Immature natural killer cell (primary cell): ENCODE results near the gene FCHSD1. TPM values are rescaled to one million over a fixed set of nuclear protein-coding genes. Genes with fewer than 3 reads are reported as not detected.
A peak's percentile ranks its signal among the peaks of the same experiment; 100 is the strongest.

Experiments used
- DNase-seq, 3 donors: peaks; one replicate each; pipeline ENCODE4 v3.0.0; 2022; ENCODE audit warnings: mixed read lengths in 1 of 3
- H3K27ac Mint-ChIP-seq, 6 donors: one replicate each; pipeline ENCODE4 v1.8.0; 2020; ENCODE audit warnings: mixed read lengths in 6 of 6, mild to moderate bottlenecking in 5 of 6, inconsistent platforms in 4 of 6, moderate library complexity in 3 of 6
- H3K27me3 Mint-ChIP-seq, 3 donors: one replicate each; pipeline ENCODE4 v1.8.0; 2020 to 2021; ENCODE audit warnings: low read depth in 3 of 3, mild to moderate bottlenecking in 3 of 3, mixed read lengths in 3 of 3, moderate library complexity in 3 of 3, inconsistent platforms in 1 of 3
- H3K36me3 Mint-ChIP-seq, 3 donors: one replicate each; pipeline ENCODE4 v1.8.0; 2020; ENCODE audit warnings: mixed read lengths in 3 of 3, inconsistent platforms in 2 of 3, mild to moderate bottlenecking in 2 of 3
- H3K4me1 Mint-ChIP-seq, 2 donors: one replicate each; pipeline ENCODE4 v1.8.0; 2020; ENCODE audit warnings: inconsistent platforms in 2 of 2, mild to moderate bottlenecking in 2 of 2, mixed read lengths in 2 of 2, moderate library complexity in 1 of 2
- H3K4me3 Mint-ChIP-seq, 5 donors: one replicate each; pipeline ENCODE4 v1.8.0; 2020; ENCODE audit warnings: mild to moderate bottlenecking in 5 of 5, mixed read lengths in 5 of 5, inconsistent platforms in 3 of 5, moderate library complexity in 3 of 5
- H3K9me3 Mint-ChIP-seq, 6 donors: one replicate each; pipeline ENCODE4 v1.8.0; 2020; ENCODE audit warnings: mild to moderate bottlenecking in 6 of 6, mixed read lengths in 6 of 6, inconsistent platforms in 4 of 6, moderate library complexity in 3 of 6
- polyA plus RNA-seq, 3 donors: library from polyadenylated mRNA; unstranded; fragments of 300-500 nt; fragmentation: Illumina TruSeq; gene quantifications; one replicate each; pipeline ENCODE4 v1.2.3, GENCODE V29; 2021

Gene FCHSD1
- polyA plus RNA-seq, 3 donors from 2014 or later = 5.9 to 14.7 (median 10.9) TPM

DNA sequence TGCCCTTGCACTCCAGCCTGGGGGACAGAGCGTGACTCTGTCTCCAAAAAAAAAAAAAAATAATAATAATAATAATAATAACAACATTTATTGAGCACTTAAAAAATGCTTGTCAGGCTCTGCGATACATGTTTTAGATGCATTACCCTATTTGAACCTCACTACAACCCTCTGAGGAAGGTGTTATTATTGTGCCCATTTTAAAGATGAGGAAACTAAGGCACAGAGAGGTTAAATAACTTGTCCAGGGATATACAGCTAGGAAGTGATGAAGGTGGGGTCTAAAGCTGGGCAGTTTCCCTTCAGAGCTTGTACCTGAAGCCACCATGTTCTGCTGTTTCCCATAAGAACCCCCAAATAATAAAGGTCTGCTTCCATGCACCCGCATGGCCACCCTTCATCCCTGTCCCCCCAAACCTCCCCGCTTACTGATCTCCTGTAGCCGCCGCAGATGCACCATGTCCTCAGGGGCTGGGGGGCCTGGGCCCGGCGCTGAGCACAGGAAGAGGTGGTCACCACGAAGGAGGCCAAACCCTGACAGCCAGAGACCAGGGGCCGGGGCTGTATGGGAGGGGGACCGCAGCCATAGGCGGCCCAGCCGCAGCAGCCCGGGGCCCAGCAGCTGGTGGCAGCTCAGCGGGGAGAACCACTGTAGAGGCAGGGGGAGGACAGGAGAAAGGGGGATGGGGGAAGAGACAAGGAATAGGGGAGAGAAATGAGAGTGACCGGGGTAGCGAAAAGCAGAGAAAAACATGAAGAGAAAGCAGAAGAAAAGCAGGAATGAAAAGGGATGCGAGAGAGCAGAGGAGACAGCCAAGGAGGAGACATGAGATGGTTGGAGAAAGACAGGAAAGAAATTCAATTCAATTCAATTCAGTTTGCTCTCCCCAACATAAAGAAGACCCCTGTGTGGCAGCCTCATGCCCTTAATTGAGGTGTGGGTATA, 15.1 kb upstream of the FCHSD1 start:
- peaks cover 9 to 13% (median 10%) of the 10 kb centered on the region in 3 donors for H3K36me3 Mint-ChIP-seq
- no peaks in the 10 kb centered on the region for H3K9me3 Mint-ChIP-seq
- H3K4me3 Mint-ChIP-seq = no peak overlapping the region
- no peak for DNase-seq
- H3K4me1 Mint-ChIP-seq = peaks cover 5 to 6% of the 10 kb centered on the region in 2 donors
- H3K27ac Mint-ChIP-seq = peak overlapping the region in 2 of 6 donors; percentile 13 to 26
- peaks cover 0 to 2% (median 2%) of the 10 kb centered on the region in 3 donors for H3K27me3 Mint-ChIP-seq

DNA sequence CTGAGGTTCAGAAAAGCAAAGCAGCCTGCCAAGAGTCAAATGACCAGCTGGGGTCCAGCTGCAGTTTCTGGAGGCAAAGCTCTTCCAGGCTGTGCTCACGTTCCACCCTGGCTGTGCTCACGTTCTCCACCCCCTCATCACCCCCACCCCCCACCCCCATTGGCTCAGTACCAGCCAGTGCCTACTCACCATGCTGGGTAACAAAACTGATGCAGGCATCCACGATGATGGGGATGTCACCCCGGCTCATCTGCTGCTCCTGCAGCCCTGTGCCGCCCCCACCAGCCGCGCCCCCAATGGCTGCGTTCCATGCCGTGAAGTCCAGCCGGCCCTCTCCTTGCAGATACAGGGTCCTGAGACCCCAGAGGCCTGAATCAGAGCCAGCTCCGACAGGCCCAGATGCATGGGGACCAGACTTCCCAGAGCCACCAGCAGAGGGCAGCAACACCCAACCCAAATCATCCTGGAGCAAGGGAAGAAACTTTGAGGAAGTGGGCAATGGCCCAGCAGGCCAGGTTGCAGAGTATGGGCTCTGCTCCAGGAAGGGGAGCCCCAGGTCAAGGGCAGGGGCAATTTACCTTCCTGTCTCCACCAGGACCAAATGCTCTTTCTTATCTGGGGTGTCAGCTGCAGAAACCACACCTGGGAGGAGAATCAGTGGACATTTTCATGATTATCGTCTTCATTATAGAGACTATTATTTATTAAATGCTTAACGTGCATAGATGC, 13.7 kb upstream of the FCHSD1 start:
- H3K36me3 Mint-ChIP-seq = peaks cover 8 to 12% (median 11%) of the 10 kb centered on the region in 3 donors
- DNase-seq = peak; percentile 66 to 72 (median 67)
- H3K27me3 Mint-ChIP-seq = peaks cover 0 to 2% (median 2%) of the 10 kb centered on the region in 3 donors
- H3K4me3 Mint-ChIP-seq = no peak overlapping the region
- peak overlapping the region in 2 of 6 donors; percentile 57 to 66 for H3K27ac Mint-ChIP-seq
- H3K4me1 Mint-ChIP-seq = peaks cover 5 to 6% of the 10 kb centered on the region in 2 donors
- H3K9me3 Mint-ChIP-seq = no peaks in the 10 kb centered on the region

GRCh38 chr5:141663506-141663905, 12.3 kb upstream of the FCHSD1 start:
- Mint-ChIP-seq H3K4me3 (no peak overlapping the region), H3K4me1 (peaks cover 5 to 6% of the 10 kb centered on the region in 2 donors), H3K27ac (no peak overlapping the region), H3K9me3 (no peaks in the 10 kb centered on the region), H3K27me3 (peaks cover 0 to 2% (median 2%) of the 10 kb centered on the region in 3 donors), H3K36me3 (peaks cover 7 to 14% (median 10%) of the 10 kb centered on the region in 3 donors)
- DNase-seq = no peak

- H3K27me3 Mint-ChIP-seq = peaks cover 0 to 2% (median 2%) of the 10 kb centered on the region in 3 donors
- no peak overlapping the region for H3K27ac Mint-ChIP-seq
- peaks cover 5 to 6% of the 10 kb centered on the region in 2 donors for H3K4me1 Mint-ChIP-seq
- H3K9me3 Mint-ChIP-seq = no peaks in the 10 kb centered on the region
- no peak overlapping the region for H3K4me3 Mint-ChIP-seq
- DNase-seq = no peak
- H3K36me3 Mint-ChIP-seq = peaks cover 17 to 25% (median 18%) of the 10 kb centered on the region in 3 donors
Measured at GRCh38 chr5:141662028-141662427, 10.8 kb upstream of the FCHSD1 start.

DNA sequence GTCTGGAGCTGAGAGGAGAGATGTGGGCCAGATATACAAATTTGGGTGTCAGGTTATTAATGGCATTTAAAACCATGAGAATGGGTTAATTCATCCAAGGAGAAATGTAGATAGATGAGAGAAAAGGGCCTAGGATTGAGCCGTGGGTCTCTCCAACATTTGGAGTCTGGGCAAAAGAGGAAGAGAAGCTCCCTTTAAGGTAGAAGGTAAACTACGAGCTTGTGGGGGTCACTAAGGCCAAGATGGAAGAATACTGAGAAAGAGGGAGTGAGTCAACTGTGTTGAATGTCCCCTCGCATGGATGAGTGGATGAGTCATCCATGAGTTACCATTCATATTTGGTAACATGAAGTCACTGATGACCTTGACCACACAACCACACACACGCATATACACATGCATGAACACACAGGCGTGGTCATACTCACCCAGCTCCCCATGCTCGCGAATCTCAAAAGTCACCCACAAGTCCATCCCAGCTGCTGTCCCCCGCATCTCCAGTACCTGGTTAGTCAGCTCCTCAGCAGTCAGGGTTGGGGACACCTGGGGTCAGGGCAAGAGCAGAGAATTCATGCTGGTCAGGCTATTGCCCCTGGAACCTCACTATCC, 6.8 kb upstream of the FCHSD1 start:
- Mint-ChIP-seq H3K9me3 (no peaks in the 10 kb centered on the region), H3K36me3 (peaks cover 26 to 37% (median 36%) of the 10 kb centered on the region in 3 donors), H3K4me1 (peaks cover under 1% of the 10 kb centered on the region in 2 donors), H3K4me3 (no peak overlapping the region), H3K27ac (peak overlapping the region in 1 of 6 donors; percentile 19), H3K27me3 (peaks cover 0 to 4% (median 2%) of the 10 kb centered on the region in 3 donors)
- no peak for DNase-seq

- H3K4me3 Mint-ChIP-seq = no peak overlapping the region
- H3K36me3 Mint-ChIP-seq = peaks cover 26 to 35% (median 33%) of the 10 kb centered on the region in 3 donors
- H3K27me3 Mint-ChIP-seq = peaks cover 0 to 4% (median 2%) of the 10 kb centered on the region in 3 donors
- H3K4me1 Mint-ChIP-seq = peaks cover 2 to 7% of the 10 kb centered on the region in 2 donors
- no peaks in the 10 kb centered on the region for H3K9me3 Mint-ChIP-seq
- DNase-seq = no peak
- no peak overlapping the region for H3K27ac Mint-ChIP-seq
Measured at GRCh38 chr5:141657404-141657803, 6.2 kb upstream of the FCHSD1 start.

DNA sequence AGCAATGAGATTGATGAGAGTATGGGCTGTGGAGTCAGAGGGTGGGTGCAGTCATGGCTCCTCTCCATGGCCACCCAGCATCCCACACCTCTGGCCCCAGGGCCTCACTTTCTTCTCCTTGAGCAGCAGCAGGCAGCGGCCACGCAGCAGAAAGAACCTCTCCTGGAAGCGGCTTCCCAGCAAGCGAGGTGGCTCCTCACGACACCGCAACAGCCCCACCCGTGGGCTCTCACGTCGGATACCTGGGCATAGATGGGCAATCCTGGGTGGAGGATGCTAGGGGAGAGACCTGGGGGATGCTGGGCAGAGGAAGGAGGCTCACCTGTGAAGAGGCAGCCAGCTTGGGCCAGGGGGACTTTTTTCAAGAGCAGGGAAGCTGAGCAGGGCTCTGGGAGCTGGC, 5.2 kb upstream of the FCHSD1 start:
- Mint-ChIP-seq H3K27ac (peak overlapping the region in 1 of 6 donors; percentile 69), H3K9me3 (no peaks in the 10 kb centered on the region), H3K4me3 (no peak overlapping the region), H3K4me1 (peaks cover 11 to 17% of the 10 kb centered on the region in 2 donors), H3K27me3 (peaks cover 0 to 2% (median 2%) of the 10 kb centered on the region in 3 donors), H3K36me3 (peaks cover 25 to 33% (median 28%) of the 10 kb centered on the region in 3 donors)
- DNase-seq = no peak

- peaks cover 22 to 33% (median 24%) of the 10 kb centered on the region in 3 donors for H3K36me3 Mint-ChIP-seq
- H3K4me1 Mint-ChIP-seq = peaks cover 23 to 31% of the 10 kb centered on the region in 2 donors
- peaks cover 0 to 2% (median 2%) of the 10 kb centered on the region in 3 donors for H3K27me3 Mint-ChIP-seq
- no peak overlapping the region for H3K4me3 Mint-ChIP-seq
- H3K9me3 Mint-ChIP-seq = no peaks in the 10 kb centered on the region
- H3K27ac Mint-ChIP-seq = no peak overlapping the region
- DNase-seq = no peak
Measured at GRCh38 chr5:141655020-141655419, 3.8 kb upstream of the FCHSD1 start.

DNA sequence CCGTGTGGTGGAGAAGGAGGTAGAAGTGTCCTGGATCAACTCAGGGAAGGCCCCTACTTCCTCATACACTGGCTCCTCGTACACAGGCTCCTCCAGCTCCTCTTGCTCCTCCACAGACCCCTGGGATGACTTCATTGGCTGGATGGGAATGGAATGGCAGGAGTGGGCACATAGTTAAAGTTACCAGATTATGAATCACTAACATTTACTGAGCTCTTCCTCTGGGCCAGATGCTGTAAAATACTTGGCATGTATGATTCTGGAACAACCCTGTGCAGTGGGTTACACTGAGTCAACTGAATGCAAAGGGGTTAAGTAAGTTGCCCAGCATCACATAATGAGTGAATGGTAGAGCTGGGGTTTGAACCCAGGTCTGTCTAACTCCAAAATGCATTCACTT, 3.1 kb upstream of the FCHSD1 start:
- no peak for DNase-seq
- peaks cover 20 to 33% (median 23%) of the 10 kb centered on the region in 3 donors for H3K36me3 Mint-ChIP-seq
- peaks cover 30 to 37% of the 10 kb centered on the region in 2 donors for H3K4me1 Mint-ChIP-seq
- no peak overlapping the region for H3K4me3 Mint-ChIP-seq
- no peak overlapping the region for H3K27ac Mint-ChIP-seq
- H3K27me3 Mint-ChIP-seq = peaks cover 0 to 2% (median 2%) of the 10 kb centered on the region in 3 donors
- no peaks in the 10 kb centered on the region for H3K9me3 Mint-ChIP-seq

DNA sequence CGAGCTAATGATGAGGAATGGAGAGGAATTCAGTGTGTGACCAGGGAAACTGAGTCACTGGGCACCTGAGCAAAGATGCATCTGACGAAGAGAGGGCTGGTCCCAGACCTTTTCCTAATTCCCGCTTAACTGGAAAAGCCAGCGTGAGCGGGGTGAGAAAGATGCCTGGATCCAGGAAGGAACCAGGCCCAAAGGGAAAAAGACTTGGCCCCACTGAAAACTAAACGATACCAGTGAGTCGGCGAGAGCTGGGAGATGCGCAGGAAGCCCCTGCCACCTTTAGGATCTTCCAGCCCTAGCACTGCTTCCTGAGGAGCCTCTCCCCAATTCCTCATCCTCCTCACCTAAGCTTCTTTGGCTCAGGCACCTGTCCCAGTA, 499 bp upstream of the FCHSD1 start:
- Mint-ChIP-seq H3K27me3 (peaks cover 0 to 2% (median 2%) of the 10 kb centered on the region in 3 donors), H3K9me3 (no peaks in the 10 kb centered on the region), H3K4me1 (peaks cover 34 to 49% of the 10 kb centered on the region in 2 donors), H3K4me3 (peak overlapping the region; percentile 96 to 99 (median 98)), H3K36me3 (peaks cover 13 to 17% (median 14%) of the 10 kb centered on the region in 3 donors), H3K27ac (peak overlapping the region; percentile 39 to 95 (median 83))
- DNase-seq = no peak

- no peaks in the 10 kb centered on the region for H3K9me3 Mint-ChIP-seq
- peaks cover 0 to 2% (median 0%) of the 10 kb centered on the region in 3 donors for H3K27me3 Mint-ChIP-seq
- H3K36me3 Mint-ChIP-seq = peaks cover 5 to 17% (median 13%) of the 10 kb centered on the region in 3 donors
- peak overlapping the region; percentile 75 to 99 (median 96) for H3K4me3 Mint-ChIP-seq
- no peak for DNase-seq
- H3K27ac Mint-ChIP-seq = peak overlapping the region in 5 of 6 donors; percentile 75 to 93 (median 84)
- peaks cover 35 to 49% of the 10 kb centered on the region in 2 donors for H3K4me1 Mint-ChIP-seq
Measured at GRCh38 chr5:141649972-141650371, 1.2 kb downstream of the FCHSD1 start.

DNA sequence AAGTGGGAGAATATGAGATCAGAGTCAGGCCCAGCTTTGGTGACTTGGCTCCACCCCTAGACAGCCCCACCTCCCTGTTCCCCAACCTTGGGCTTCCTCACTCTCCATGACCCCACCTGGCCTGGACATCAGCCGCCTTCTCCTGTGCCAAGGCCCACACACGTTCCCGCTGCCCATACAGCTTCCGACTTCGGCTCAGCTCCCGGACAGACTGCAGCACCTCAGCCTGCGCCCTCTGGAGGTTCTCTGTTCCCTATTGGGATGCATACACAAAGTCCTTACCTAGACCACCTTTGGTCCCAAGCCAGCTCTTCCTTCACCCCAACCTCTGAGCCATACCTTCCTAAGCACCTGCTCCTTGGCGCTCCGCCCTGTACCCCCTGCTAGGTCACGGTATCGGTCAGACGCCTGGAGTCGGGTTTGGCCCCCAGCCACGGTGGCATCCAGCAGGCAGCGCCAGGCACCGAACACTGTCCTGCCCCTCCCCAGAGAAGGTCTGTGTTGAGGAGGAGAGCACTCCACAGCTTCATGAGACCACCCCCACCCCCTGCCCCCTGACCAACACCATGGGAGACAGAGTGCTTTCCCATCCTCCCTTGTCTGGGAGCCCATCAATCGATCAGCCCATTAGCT, 2.0 kb downstream of the FCHSD1 start:
- Mint-ChIP-seq H3K4me1 (peaks cover 35 to 49% of the 10 kb centered on the region in 2 donors), H3K36me3 (peaks cover 5 to 19% (median 15%) of the 10 kb centered on the region in 3 donors), H3K9me3 (no peaks in the 10 kb centered on the region), H3K27me3 (peaks cover 0 to 2% (median 0%) of the 10 kb centered on the region in 3 donors), H3K27ac (peak overlapping the region in 5 of 6 donors; percentile 36 to 92 (median 55)), H3K4me3 (peak overlapping the region in 2 of 5 donors; percentile 14 to 99)
- no peak for DNase-seq

GRCh38 chr5:141647851-141648250, 3.4 kb downstream of the FCHSD1 start:
- H3K27me3 Mint-ChIP-seq = no peaks in the 10 kb centered on the region
- peaks cover 5 to 19% (median 15%) of the 10 kb centered on the region in 3 donors for H3K36me3 Mint-ChIP-seq
- no peak for DNase-seq
- H3K27ac Mint-ChIP-seq = peak overlapping the region in 1 of 6 donors; percentile 39
- no peaks in the 10 kb centered on the region for H3K9me3 Mint-ChIP-seq
- peaks cover 33 to 46% of the 10 kb centered on the region in 2 donors for H3K4me1 Mint-ChIP-seq
- H3K4me3 Mint-ChIP-seq = no peak overlapping the region
